Vagina (tissue), 2 donors: Measurements from ENCODE around the gene KAT7. TPM values are rescaled to one million over a fixed set of nuclear protein-coding genes. Genes with fewer than 3 reads are reported as not detected.

Experiments used
- DNase-seq, 2 donors: peaks; one replicate each; pipeline ENCODE4 v3.0.0-alpha.2; 2017; ENCODE audit errors: extremely low spot score in 2 of 2
- H3K27ac ChIP-seq: fragments of 200-600 bp; sonication (generic); one replicate; pipeline ENCODE4 v1.5.1; 2019
- H3K27me3 ChIP-seq: fragments of 200-600 bp; sonication (generic); one replicate; pipeline ENCODE4 v1.5.1; 2019
- H3K36me3 ChIP-seq, 2 donors: fragments of 200-600 bp; sonication (generic); one replicate each; pipeline ENCODE4 v1.5.1; 2017 to 2019
- H3K4me1 ChIP-seq: fragments of 200-600 bp; sonication (generic); one replicate; pipeline ENCODE4 v1.5.1; 2019
- H3K4me3 ChIP-seq, 2 donors: fragments of 200-600 bp; sonication (generic); 1 replicate in 1 of 2; 2 replicates in 1 of 2; pipeline ENCODE4 v1.5.1; 2016 to 2019
- H3K9me3 ChIP-seq: fragments of 200-600 bp; sonication (generic); one replicate; pipeline ENCODE4 v1.5.1; 2019
- CTCF ChIP-seq, 3 experiments: fragments of 450-650 bp in 2 of 3; fragments of 200-600 bp in 1 of 3; sonication (generic) in 1 of 3; IDR thresholded peaks; one replicate each; pipeline ENCODE4 v1.5.1; 2017 to 2019; ENCODE audit warnings: antibody characterized with exemption in 3 of 3, mild to moderate bottlenecking in 2 of 3, moderate library complexity in 2 of 3
- POLR2A ChIP-seq, 2 donors: fragments of 450-650 bp; IDR thresholded peaks; one replicate each; pipeline ENCODE4 v1.6.1; 2017; ENCODE audit warnings: antibody characterized with exemption in 2 of 2, mild to moderate bottlenecking in 2 of 2, moderate library complexity in 2 of 2
- POLR2AphosphoS5 ChIP-seq, 2 donors: sonication (generic); formaldehyde crosslinking; IDR thresholded peaks; one replicate each; pipeline ENCODE4 v1.9.0; 2017; ENCODE audit warnings: antibody characterized with exemption in 2 of 2, mild to moderate bottlenecking in 2 of 2, low read depth in 1 of 2; ENCODE audit not compliant: insufficient read depth in 1 of 2
- intact Hi-C: fragments of 100-400 bp; cut with DNase I; formaldehyde crosslinking; loops from one replicate; pipeline ENCODE4 v1.15.1; 2023
- total RNA-seq: library from RNA; depleted of rRNA; stranded (reverse); fragments of >200 nt; gene quantifications from one replicate; pipeline ENCODE4 v1.2.3, GENCODE V29; 2016

The KAT7 gene
- total RNA-seq, 1 donor from 2014 or later = 36.1 TPM

DNA sequence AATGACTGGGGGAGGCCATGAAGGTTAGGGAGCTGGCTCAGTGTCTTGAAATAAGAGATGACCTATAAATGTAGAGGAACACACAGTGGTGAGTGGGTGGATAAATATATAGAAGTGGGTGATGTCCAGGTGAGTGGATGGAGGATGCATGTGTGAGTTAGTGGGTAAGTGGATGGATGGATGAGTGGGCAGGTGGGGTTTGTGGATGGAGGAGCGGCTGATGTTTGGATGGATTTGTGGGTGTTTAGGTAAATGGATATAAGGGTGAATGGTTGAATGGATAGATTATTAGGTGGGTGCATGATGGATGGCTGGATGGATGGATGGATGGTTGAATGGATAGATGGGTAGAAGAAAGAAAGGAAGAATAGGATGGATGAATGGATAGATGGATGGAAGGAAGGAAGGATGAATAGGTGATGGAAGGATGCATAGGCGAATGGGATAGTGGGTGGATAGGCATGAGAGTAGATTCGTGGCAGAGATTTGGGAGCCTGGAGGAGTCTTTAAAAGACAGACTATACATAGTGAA, 78.5 kb downstream of the KAT7 start:
- no peaks in the 10 kb centered on the region for H3K27me3 ChIP-seq
- no peak overlapping the region for H3K4me3 ChIP-seq
- H3K27ac ChIP-seq = no peak overlapping the region
- no peak for DNase-seq
- intact Hi-C loops = no loop called here
- no peaks in the 10 kb centered on the region for H3K36me3 ChIP-seq
- H3K9me3 ChIP-seq = no peaks in the 10 kb centered on the region
- H3K4me1 ChIP-seq = no peaks in the 10 kb centered on the region
- TF ChIP-seq CTCF (IDR thresholded peaks at IDR 0.05) = no peak
- TF ChIP-seq POLR2AphosphoS5 (IDR thresholded peaks at IDR 0.05; ENCODE audit: insufficient read depth in 1 of 2, low read depth in 1 of 2) = no peak
- TF ChIP-seq POLR2A (IDR thresholded peaks at IDR 0.05) = no peak

DNA sequence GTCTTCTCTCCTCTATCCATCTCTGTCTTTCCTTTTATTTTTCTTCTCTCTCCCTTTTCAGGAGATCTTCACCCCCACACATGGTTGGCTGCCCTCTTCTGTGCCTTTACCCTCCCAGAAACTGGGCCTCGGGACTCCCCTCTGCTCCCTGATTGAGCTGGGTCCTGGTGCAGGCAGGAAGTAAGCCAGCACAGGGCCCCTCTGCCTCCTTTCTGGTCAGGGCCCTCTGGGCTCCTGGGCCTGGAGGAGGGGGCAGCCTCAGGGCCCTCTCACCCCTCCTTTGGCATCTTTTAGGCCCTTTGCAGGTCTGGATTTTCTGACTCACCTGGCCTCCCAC, 80.5 kb downstream of the KAT7 start:
- Histone ChIP-seq H3K9me3 (no peaks in the 10 kb centered on the region), H3K36me3 (no peaks in the 10 kb centered on the region), H3K4me1 (no peaks in the 10 kb centered on the region), H3K27ac (no peak overlapping the region), H3K4me3 (no peak overlapping the region), H3K27me3 (no peaks in the 10 kb centered on the region)
- DNase-seq = no peak
- intact Hi-C loops = no loop called here
- TF ChIP-seq CTCF (IDR thresholded peaks at IDR 0.05) (no peak), POLR2AphosphoS5 (IDR thresholded peaks at IDR 0.05; ENCODE audit: insufficient read depth in 1 of 2, low read depth in 1 of 2) (no peak), POLR2A (IDR thresholded peaks at IDR 0.05) (no peak)

- Histone ChIP-seq H3K4me1 (no peaks in the 10 kb centered on the region), H3K27me3 (no peaks in the 10 kb centered on the region), H3K27ac (no peak overlapping the region), H3K4me3 (no peak overlapping the region), H3K36me3 (no peaks in the 10 kb centered on the region), H3K9me3 (no peaks in the 10 kb centered on the region)
- intact Hi-C loops = no loop called here
- no peak for DNase-seq
- TF ChIP-seq POLR2A (IDR thresholded peaks at IDR 0.05) (no peak), POLR2AphosphoS5 (IDR thresholded peaks at IDR 0.05; ENCODE audit: insufficient read depth in 1 of 2, low read depth in 1 of 2) (no peak), CTCF (IDR thresholded peaks at IDR 0.05) (no peak)
These were observed 81.8 kb downstream of the KAT7 start for GRCh38 chr17:49870298-49870697.

- no peaks in the 10 kb centered on the region for H3K4me1 ChIP-seq
- intact Hi-C loops = no loop called here
- TF ChIP-seq CTCF (IDR thresholded peaks at IDR 0.05) (no peak), POLR2AphosphoS5 (IDR thresholded peaks at IDR 0.05; ENCODE audit: insufficient read depth in 1 of 2, low read depth in 1 of 2) (no peak)
These were observed 82.7 kb downstream of the KAT7 start for GRCh38 chr17:49871211-49871610.

GRCh38 chr17:49872754-49873377, 84.4 kb downstream of the KAT7 start:
- Histone ChIP-seq H3K4me3 (no peak overlapping the region), H3K27me3 (no peaks in the 10 kb centered on the region), H3K9me3 (no peaks in the 10 kb centered on the region), H3K27ac (no peak overlapping the region), H3K4me1 (no peaks in the 10 kb centered on the region), H3K36me3 (no peaks in the 10 kb centered on the region)
- intact Hi-C loops = no loop called here
- TF ChIP-seq CTCF (IDR thresholded peaks at IDR 0.05) (no peak), POLR2AphosphoS5 (IDR thresholded peaks at IDR 0.05; ENCODE audit: insufficient read depth in 1 of 2, low read depth in 1 of 2) (no peak), POLR2A (IDR thresholded peaks at IDR 0.05) (no peak)
- no peak for DNase-seq

More at GRCh38 chr17:49871211-49871610, 82.7 kb downstream of the KAT7 start:
- Histone ChIP-seq H3K4me3 (no peak overlapping the region), H3K36me3 (no peaks in the 10 kb centered on the region), H3K27me3 (no peaks in the 10 kb centered on the region), H3K27ac (no peak overlapping the region), H3K9me3 (no peaks in the 10 kb centered on the region)
- DNase-seq = no peak
